Stimulated activated naive CD8-positive, alpha-beta T cell treated with anti-CD3 and anti-CD28 coated beads, Interleukin-15, Interleukin-2, amounts not matched to agents 100 ng/mL and 50 ng/mL, for 24 hours (primary cell): Measurements from ENCODE around the gene OPCML.

ENCODE experiments used
- H3K27ac Mint-ChIP-seq: one replicate; pipeline ENCODE4 v1.8.0; 2021; ENCODE audit warnings: mild to moderate bottlenecking, mixed read lengths
- H3K27me3 Mint-ChIP-seq: one replicate; pipeline ENCODE4 v1.8.0; 2021; ENCODE audit warnings: mixed read lengths
- H3K36me3 Mint-ChIP-seq: one replicate; pipeline ENCODE4 v1.8.0; 2021; ENCODE audit warnings: low read depth, mixed read lengths
- H3K4me1 Mint-ChIP-seq: one replicate; pipeline ENCODE4 v1.8.0; 2021; ENCODE audit warnings: low read depth, mixed read lengths
- H3K4me3 Mint-ChIP-seq: one replicate; pipeline ENCODE4 v1.8.0; 2021; ENCODE audit warnings: mild to moderate bottlenecking, mixed read lengths
- H3K9me3 Mint-ChIP-seq: one replicate; pipeline ENCODE4 v1.8.0; 2021; ENCODE audit warnings: mixed read lengths

Gene OPCML

DNA sequence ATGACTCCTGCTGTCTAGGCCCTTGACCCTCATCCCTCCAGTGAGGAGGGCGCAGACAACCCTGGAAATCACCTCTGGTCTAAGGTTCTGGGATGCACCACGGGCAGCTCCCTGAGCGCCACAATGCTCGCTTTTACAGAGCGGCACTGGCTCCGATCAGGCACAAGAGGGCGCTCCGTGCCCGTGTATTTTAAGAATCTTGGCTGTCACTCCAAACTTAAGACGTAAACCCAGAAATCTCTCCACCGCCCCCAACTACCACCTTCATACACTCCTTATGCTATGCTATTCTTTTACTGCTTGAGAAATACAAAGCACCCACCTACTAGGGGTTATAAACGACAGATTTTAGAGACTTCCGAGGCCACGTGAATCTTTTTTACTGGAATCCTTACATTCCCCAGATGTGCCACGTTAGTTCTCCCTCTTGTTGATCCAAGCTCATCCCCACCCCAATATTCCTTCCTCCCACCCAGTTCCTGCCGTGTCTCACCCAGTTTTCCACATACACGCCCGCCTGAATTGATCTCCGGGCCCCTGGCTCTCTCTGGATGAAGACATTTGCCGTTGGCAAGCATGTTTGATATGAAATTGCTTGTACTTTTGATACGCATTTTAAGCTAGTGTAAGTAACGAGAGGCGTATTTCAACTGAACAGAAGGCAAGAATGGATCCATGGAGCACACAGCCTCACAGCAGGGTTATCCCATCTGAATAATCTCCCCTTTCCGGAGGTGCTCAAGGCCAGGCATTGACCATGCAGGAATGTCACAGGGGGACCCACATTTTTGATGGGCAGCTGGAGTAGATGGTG is 453.5 kb downstream of the OPCML start:
- no peak overlapping the region for H3K27ac Mint-ChIP-seq
- H3K36me3 Mint-ChIP-seq, result no peaks in the 10 kb centered on the region
- no peaks in the 10 kb centered on the region for H3K4me1 Mint-ChIP-seq
- no peaks in the 10 kb centered on the region for H3K9me3 Mint-ChIP-seq
- H3K27me3 Mint-ChIP-seq, result peaks cover 9% of the 10 kb centered on the region
- H3K4me3 Mint-ChIP-seq, result no peak overlapping the region

GRCh38 chr11:133078012-133078411 is 454.3 kb downstream of the OPCML start:
- H3K9me3 Mint-ChIP-seq, result no peaks in the 10 kb centered on the region
- H3K27ac Mint-ChIP-seq, result no peak overlapping the region
- no peak overlapping the region for H3K4me3 Mint-ChIP-seq
- no peaks in the 10 kb centered on the region for H3K4me1 Mint-ChIP-seq
- peaks cover 4% of the 10 kb centered on the region for H3K27me3 Mint-ChIP-seq
- H3K36me3 Mint-ChIP-seq, result no peaks in the 10 kb centered on the region

DNA sequence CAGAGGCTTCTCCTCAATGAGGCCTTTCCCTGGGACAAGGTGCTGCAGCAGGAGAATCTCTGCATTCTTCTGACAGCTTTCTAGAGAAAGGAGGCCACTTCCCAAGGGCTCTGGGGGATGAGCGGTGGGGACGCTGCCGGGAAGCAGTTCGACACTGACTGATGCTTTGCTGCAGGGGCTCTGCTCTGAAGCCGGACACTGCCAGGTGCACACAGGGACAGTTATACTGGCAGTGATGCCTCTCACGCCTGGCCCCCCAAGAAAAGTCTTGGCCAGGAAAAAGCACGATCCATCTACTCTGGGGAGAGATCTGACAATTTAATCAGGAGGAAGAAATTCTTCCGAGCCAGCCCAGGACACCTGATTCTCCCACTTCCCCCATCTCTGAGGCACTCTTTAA is 456.9 kb downstream of the OPCML start:
- H3K4me3 Mint-ChIP-seq, result no peak overlapping the region
- H3K36me3 Mint-ChIP-seq, result no peaks in the 10 kb centered on the region
- no peaks in the 10 kb centered on the region for H3K9me3 Mint-ChIP-seq
- H3K27me3 Mint-ChIP-seq, result peaks cover 4% of the 10 kb centered on the region
- H3K27ac Mint-ChIP-seq, result no peak overlapping the region
- H3K4me1 Mint-ChIP-seq, result no peaks in the 10 kb centered on the region

DNA sequence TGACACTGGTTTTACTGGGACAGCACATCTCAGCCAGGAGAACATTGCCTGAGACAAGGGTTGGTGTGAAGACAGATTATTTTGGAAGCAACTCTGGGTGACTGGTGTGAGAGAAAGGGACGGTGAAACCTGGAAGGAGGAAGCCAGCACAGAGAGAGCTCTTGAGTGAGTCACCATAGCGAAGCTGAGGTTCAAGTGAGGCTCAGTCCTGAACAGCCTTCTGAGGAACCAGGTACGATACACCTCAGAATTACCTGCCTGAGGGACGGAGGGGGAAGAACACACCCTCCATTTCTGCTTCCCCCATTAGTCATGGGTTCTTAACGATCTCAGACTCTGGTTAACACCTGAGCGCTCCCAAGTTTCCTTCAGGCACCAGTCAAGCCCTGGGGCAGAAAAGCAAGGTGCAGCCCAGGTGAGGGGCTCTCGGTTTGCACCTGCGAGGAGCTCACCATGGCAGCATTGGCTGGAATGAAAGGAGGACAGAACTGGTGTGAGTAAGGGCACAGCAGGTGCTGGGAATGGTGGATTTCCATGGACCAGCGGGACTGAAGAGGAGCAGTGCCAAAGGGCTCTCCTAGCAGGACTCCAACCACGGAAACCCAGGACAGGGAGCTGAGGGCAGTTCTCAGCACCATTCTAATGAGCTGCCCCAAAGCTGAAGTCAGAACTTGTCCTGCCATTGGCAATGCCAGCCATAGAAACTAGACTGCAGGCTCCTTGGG is 459.3 kb downstream of the OPCML start:
- H3K27ac Mint-ChIP-seq, result no peak overlapping the region
- H3K36me3 Mint-ChIP-seq, result no peaks in the 10 kb centered on the region
- no peaks in the 10 kb centered on the region for H3K4me1 Mint-ChIP-seq
- peaks cover 7% of the 10 kb centered on the region for H3K27me3 Mint-ChIP-seq
- no peak overlapping the region for H3K4me3 Mint-ChIP-seq
- no peaks in the 10 kb centered on the region for H3K9me3 Mint-ChIP-seq

DNA sequence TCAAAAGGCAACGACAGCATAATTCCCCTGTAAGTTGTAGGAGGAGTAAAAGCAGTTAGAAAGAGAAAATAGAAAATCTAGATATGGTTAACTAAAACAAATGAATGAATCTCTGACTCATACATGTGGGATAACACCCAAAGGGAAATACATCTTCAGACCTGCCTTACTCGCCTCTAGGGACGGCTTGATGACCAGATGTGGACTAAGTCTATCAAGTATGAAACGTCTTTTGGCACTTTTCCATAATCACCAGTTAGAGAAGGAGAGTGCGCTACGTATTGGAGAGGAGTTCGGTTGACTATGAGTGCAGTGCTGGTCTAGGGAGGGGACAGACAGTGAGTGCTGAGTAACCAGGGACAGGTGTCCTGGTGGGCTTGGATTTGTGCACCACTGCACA is 459.9 kb downstream of the OPCML start:
- Mint-ChIP-seq H3K27me3 (peaks cover 7% of the 10 kb centered on the region), H3K4me1 (no peaks in the 10 kb centered on the region), H3K27ac (no peak overlapping the region), H3K9me3 (no peaks in the 10 kb centered on the region), H3K36me3 (no peaks in the 10 kb centered on the region), H3K4me3 (no peak overlapping the region)

DNA sequence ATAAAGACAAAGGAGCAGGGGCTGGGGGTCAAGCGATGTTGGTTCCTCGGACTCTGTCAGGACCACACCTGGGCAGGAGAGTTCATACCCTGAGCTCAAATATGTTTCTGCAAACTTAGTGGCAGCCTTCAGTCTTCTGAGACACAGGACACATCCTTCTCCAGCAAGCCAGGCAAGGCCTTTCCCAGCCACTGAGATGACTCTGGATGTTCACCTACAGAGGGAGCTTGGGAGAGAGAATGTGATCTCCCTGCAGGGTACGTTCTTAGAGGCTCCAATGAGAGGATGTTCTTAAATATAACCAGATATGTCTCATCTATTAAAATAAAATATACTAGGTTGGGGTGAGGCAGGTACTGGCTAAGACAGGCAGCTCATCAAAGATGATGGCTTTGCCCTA is 461.5 kb downstream of the OPCML start:
- H3K4me3 Mint-ChIP-seq, result no peak overlapping the region
- H3K27ac Mint-ChIP-seq, result no peak overlapping the region
- H3K36me3 Mint-ChIP-seq, result no peaks in the 10 kb centered on the region
- no peaks in the 10 kb centered on the region for H3K4me1 Mint-ChIP-seq
- peaks cover 14% of the 10 kb centered on the region for H3K27me3 Mint-ChIP-seq
- no peaks in the 10 kb centered on the region for H3K9me3 Mint-ChIP-seq

DNA sequence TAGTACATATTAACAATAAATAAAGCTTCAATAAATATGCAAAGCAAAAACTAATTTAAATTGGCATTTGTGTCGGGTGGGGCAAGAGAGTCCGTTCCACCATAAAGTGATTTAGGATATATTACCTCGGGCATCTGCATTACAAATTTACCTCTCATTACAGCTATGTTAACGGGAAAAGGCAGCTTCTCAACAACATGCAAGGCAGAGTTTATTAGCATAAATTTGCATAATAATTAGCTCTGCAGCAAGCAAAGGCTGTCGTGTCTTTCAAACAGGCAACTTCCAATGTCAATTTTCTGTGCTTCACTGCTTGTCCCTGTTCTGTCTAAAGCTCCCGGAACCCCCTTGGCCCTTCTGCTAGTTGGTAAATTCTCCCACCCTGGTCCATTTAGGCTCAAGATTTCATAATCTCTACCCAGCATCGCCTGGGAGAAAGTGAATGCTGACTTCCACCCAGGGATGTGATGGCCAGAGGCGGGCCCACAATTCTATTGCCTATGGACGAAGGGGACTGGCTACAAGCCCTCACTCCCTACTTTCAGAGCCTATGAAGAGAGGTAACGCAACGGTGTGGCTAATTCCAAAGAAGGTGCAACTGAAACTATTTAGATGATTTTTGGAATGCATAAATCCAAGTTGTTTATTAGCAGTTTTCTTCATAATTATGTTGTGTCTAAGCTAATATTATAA is 462.1 kb downstream of the OPCML start:
- Mint-ChIP-seq H3K27ac (no peak overlapping the region), H3K9me3 (no peaks in the 10 kb centered on the region), H3K4me1 (no peaks in the 10 kb centered on the region), H3K27me3 (peaks cover 18% of the 10 kb centered on the region), H3K4me3 (no peak overlapping the region), H3K36me3 (no peaks in the 10 kb centered on the region)

DNA sequence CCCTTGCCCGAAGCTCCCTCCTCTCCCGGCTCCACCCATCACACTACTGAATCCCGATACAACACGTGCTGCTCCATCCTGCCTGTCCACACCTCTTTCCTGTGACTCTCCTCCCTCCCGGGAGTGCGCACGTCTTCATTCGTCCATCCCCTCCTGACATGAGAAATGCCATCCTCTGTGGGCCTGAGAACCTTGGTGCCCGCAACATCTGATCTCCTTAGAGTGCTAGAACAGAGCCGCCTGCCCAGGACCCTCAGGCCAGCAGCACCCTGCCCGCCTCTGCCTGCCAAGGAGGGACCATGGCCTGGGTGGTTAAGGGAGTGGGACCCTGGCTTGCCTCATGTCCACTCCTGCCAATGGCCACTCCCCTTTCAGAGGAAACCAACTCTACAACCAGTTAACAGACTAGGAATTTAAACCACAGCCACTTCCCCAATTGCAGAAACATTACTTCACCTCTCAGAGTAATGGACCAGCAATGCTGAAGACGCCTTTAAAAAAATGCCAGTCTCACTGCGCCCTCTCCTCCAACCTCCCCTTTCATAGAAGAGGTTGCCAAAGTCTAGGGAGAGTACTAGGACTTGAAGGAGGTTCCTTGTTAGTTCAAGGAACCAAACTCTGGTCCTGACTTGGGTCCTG is 466.3 kb downstream of the OPCML start:
- H3K4me1 Mint-ChIP-seq, result no peaks in the 10 kb centered on the region
- H3K36me3 Mint-ChIP-seq, result no peaks in the 10 kb centered on the region
- H3K9me3 Mint-ChIP-seq, result no peaks in the 10 kb centered on the region
- H3K27ac Mint-ChIP-seq, result no peak overlapping the region
- peaks cover 41% of the 10 kb centered on the region for H3K27me3 Mint-ChIP-seq
- no peak overlapping the region for H3K4me3 Mint-ChIP-seq

GRCh38 chr11:133064961-133065360 is 467.3 kb downstream of the OPCML start:
- Mint-ChIP-seq H3K27me3 (peaks cover 41% of the 10 kb centered on the region), H3K27ac (no peak overlapping the region), H3K9me3 (no peaks in the 10 kb centered on the region), H3K4me3 (no peak overlapping the region), H3K4me1 (no peaks in the 10 kb centered on the region), H3K36me3 (no peaks in the 10 kb centered on the region)

- Mint-ChIP-seq H3K4me1 (no peaks in the 10 kb centered on the region), H3K4me3 (no peak overlapping the region), H3K27me3 (peaks cover 38% of the 10 kb centered on the region)
Measured at GRCh38 chr11:133064152-133064877, 468.0 kb downstream of the OPCML start.

GRCh38 chr11:133058501-133058900 is 473.8 kb downstream of the OPCML start:
- Mint-ChIP-seq H3K36me3 (no peaks in the 10 kb centered on the region), H3K4me1 (no peaks in the 10 kb centered on the region), H3K9me3 (peaks cover 4% of the 10 kb centered on the region), H3K27me3 (peaks cover 13% of the 10 kb centered on the region), H3K4me3 (no peak overlapping the region), H3K27ac (no peak overlapping the region)

More at GRCh38 chr11:133064152-133064877, 468.0 kb downstream of the OPCML start:
- Mint-ChIP-seq H3K27ac (no peak overlapping the region), H3K36me3 (no peaks in the 10 kb centered on the region), H3K9me3 (no peaks in the 10 kb centered on the region)

GRCh38 chr11:133053124-133053776 is 479.1 kb downstream of the OPCML start:
- no peaks in the 10 kb centered on the region for H3K4me1 Mint-ChIP-seq
- H3K9me3 Mint-ChIP-seq, result peaks cover 7% of the 10 kb centered on the region
- peaks cover 3% of the 10 kb centered on the region for H3K27me3 Mint-ChIP-seq
- H3K4me3 Mint-ChIP-seq, result no peak overlapping the region
- no peak overlapping the region for H3K27ac Mint-ChIP-seq
- no peaks in the 10 kb centered on the region for H3K36me3 Mint-ChIP-seq

DNA sequence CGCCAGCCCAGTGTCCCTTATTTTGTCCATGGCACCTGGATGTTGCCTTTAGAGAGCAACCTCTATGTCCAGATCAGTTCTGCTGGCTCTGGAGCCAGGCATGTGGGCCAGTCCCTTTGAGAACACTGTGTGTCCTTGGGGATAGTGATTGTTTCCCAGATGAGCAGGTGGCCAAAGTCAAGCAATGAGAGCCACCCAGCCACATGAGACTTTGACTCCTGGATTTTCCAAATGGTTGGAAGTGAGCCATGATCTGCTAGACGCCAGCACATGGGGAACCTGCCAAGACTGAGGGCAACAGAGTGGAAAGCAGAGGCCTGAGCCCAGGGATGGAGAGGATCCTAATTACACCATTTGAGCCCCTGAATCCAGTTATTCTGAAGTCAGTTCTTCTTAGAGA is 479.8 kb downstream of the OPCML start:
- Mint-ChIP-seq H3K4me1 (no peaks in the 10 kb centered on the region), H3K36me3 (no peaks in the 10 kb centered on the region), H3K4me3 (no peak overlapping the region), H3K9me3 (peaks cover 7% of the 10 kb centered on the region), H3K27me3 (peaks cover 3% of the 10 kb centered on the region), H3K27ac (no peak overlapping the region)
